ENCODE results near the gene FEZF1.

GRCh38 chr7:122255454-122255853, 49.1 kb downstream of the FEZF1 start:
- no peak for TF ChIP-seq CTCF (CRISPR knock-in tag; IDR thresholded peaks at IDR 0.05)
- TF ChIP-seq PITX1 (CRISPR knock-in tag; IDR thresholded peaks at IDR 0.05): no peak
- TF ChIP-seq ELF4 (CRISPR knock-in tag; IDR thresholded peaks at IDR 0.05; ENCODE audit: borderline replicate concordance): no peak
- no peak for TF ChIP-seq PRDM10 (CRISPR knock-in tag; IDR thresholded peaks at IDR 0.05; ENCODE audit: low read depth)
- no peak for TF ChIP-seq ZNF274 (CRISPR knock-in tag; IDR thresholded peaks at IDR 0.05)
- TF ChIP-seq PRDM15 (CRISPR knock-in tag; IDR thresholded peaks at IDR 0.05): no peak
- TF ChIP-seq RARA (CRISPR knock-in tag; IDR thresholded peaks at IDR 0.05): no peak
- TF ChIP-seq ZNF607 (CRISPR knock-in tag; IDR thresholded peaks at IDR 0.05; ENCODE audit: borderline replicate concordance): no peak
- TF ChIP-seq PHB2 (IDR thresholded peaks at IDR 0.05; ENCODE audit: partially characterized antibody): no peak
- no peak for TF ChIP-seq KLF16 (CRISPR knock-in tag; IDR thresholded peaks at IDR 0.05)
- no peak for TF ChIP-seq ZNF180 (CRISPR knock-in tag; IDR thresholded peaks at IDR 0.05; ENCODE audit: borderline replicate concordance, low read depth)

Measured in HepG2 (cell line).